ENCODE data around the gene EML1. TPM values are rescaled to one million over a fixed set of nuclear protein-coding genes. Genes with fewer than 3 reads are reported as not detected.

Gene EML1
- total RNA-seq, 1 experiment from 2014 or later, result 12.0 TPM

DNA sequence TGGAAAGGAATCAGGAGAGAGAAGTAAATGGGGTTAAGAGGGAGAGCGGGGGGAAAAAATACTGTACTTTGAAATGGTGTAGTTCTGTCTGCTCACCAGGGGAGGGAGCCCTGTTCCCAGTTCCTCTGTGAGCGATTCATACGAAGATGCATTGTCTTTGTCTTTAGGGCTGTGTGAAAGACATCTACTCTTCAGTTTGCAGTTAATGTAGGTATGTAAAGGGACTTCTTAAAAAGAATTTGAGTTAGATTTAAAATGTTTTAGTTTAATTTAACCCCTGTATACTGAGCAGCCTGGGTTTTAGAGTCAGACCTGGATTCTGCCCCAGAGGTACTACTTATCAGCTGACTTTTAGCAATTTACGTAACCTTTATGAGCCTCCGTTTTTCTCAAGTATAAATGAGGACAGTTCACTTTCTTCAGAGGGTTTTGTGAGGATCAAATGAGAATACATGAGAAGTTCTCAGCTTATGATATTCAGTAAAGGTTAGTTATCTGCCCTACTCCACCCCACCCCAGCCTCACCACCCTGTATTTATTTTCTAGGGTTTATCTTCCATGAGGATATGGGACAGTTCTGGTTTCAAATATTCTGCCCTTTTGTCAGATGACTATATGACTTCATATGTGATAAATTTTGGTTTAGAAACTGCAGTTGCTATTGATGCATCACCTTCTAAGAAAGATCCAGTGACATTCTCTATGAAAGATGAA, 189.5 kb downstream of the EML1 start:
- Histone ChIP-seq H4K20me1 (ENCODE audit: low read length) (0 out of 2 replicates have a peak, but pooled peaks cover 6% of the 10 kb centered on the region), H3K4me3 (ENCODE audit: low read length) (no peak overlapping the region), H2AFZ (ENCODE audit: low read length) (0 out of 2 replicates have a peak overlapping the region, but pooled peaks have one; percentile 19), H3F3A (ENCODE audit: low read length, unreplicated experiment) (no peaks in the 10 kb centered on the region), H3K4me2 (ENCODE audit: low read length) (peak overlapping the region; percentile 19; the same call in 1 of the 2 replicates), H3K36me3 (ENCODE audit: low read depth, low read length) (no peaks in the 10 kb centered on the region), H3K9ac (ENCODE audit: low read length) (no peak overlapping the region), H3K9me3 (ENCODE audit: low read length) (no peaks in the 10 kb centered on the region), H3K27ac (ENCODE audit: low read length) (no peak overlapping the region), H3K79me2 (ENCODE audit: low read length) (peaks cover 21% of the 10 kb centered on the region), H3K9me2 (replicated peaks; ENCODE audit: low read length) (no peaks in the 10 kb centered on the region), H3K4me1 (ENCODE audit: insufficient read depth, low read length) (peaks cover 14% of the 10 kb centered on the region), H3K27me3 (ENCODE audit: low read length) (no peaks in the 10 kb centered on the region)
- TF ChIP-seq EZH2 (IDR thresholded peaks at IDR 0.05; ENCODE audit: low read length, unreplicated experiment), result no peak
- TF ChIP-seq, protein P1, sequence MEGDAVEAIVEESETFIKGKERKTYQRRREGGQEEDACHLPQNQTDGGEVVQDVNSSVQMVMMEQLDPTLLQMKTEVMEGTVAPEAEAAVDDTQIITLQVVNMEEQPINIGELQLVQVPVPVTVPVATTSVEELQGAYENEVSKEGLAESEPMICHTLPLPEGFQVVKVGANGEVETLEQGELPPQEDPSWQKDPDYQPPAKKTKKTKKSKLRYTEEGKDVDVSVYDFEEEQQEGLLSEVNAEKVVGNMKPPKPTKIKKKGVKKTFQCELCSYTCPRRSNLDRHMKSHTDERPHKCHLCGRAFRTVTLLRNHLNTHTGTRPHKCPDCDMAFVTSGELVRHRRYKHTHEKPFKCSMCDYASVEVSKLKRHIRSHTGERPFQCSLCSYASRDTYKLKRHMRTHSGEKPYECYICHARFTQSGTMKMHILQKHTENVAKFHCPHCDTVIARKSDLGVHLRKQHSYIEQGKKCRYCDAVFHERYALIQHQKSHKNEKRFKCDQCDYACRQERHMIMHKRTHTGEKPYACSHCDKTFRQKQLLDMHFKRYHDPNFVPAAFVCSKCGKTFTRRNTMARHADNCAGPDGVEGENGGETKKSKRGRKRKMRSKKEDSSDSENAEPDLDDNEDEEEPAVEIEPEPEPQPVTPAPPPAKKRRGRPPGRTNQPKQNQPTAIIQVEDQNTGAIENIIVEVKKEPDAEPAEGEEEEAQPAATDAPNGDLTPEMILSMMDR (conservative IDR thresholded peaks at IDR 0.05; ENCODE audit: low read depth, low read length), result peak; percentile 90
- ATAC-seq (peak; percentile 74), DNase-seq (peak; percentile 71)
- intact Hi-C loops (cut with micrococcal nuclease), result loop anchor here (1.0 to 2.0 kb wide), 4 partner anchors 48 to 210 kb away; no protein-coding TSS in a partner anchor
- no TSS peak for BruUV-seq (replicated peaks)
- CTCF ChIA-PET, result no interaction called here
- POLR2A ChIA-PET (ENCODE audit: unreplicated experiment), result no interaction called here

DNA sequence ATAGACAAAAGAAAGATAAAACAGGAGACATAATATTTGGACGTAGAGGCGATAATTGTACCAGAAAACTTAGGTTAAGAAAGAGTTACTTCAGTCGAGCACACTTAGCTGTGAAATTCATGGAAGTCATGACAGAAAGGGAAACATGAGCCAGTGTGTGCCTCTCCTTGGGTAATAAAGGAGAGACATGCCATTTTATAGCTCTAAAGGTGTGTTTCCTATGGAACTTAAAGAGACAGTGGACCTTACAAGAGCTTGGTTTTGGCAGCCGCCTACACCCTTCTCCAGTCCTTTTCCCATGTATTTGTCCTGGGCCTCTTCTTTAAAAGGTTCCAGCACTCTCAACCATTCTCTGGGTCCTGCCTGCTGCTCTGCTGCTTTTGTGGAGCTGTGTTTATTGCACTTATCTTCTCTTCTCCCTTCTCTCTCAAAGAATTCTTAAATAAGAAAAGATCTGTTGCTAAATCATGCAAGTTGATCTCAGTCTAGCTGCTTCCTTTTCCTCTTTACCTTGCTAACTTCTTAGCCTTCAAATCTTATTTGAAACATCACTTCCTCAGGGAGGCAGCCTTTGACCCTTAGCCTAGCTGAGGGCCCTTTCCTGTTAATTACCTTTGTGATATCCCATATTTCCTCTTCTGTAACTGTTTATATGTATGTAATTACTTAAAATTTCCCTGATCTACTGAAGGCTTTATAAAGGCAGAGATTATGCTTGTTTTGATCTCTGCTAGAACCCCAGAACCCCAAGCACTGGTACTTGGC, 190.2 kb downstream of the EML1 start:
- DNase-seq (no peak), ATAC-seq (no peak)
- POLR2A ChIA-PET (ENCODE audit: unreplicated experiment), result no interaction called here
- intact Hi-C loops (cut with micrococcal nuclease), result loop anchor here (2.0 kb wide), 2 partner anchors 47 to 209 kb away; no protein-coding TSS in a partner anchor
- CTCF ChIA-PET, result no interaction called here
- no peaks in the 10 kb centered on the region for H3K9me3 ChIP-seq (ENCODE audit: low read length)
- H3K27ac ChIP-seq (ENCODE audit: low read length), result no peak overlapping the region
- no peaks in the 10 kb centered on the region for H3K36me3 ChIP-seq (ENCODE audit: low read depth, low read length)
- no TSS peak for BruUV-seq (replicated peaks)
- no peaks in the 10 kb centered on the region for H3K27me3 ChIP-seq (ENCODE audit: low read length)
- no peak overlapping the region for H3K4me2 ChIP-seq (ENCODE audit: low read length)
- H3F3A ChIP-seq (ENCODE audit: low read length, unreplicated experiment), result no peaks in the 10 kb centered on the region
- H3K4me3 ChIP-seq (ENCODE audit: low read length), result no peak overlapping the region
- peaks cover 21% of the 10 kb centered on the region for H3K79me2 ChIP-seq (ENCODE audit: low read length)
- no peaks in the 10 kb centered on the region for H3K9me2 ChIP-seq (replicated peaks; ENCODE audit: low read length)
- H3K4me1 ChIP-seq (ENCODE audit: insufficient read depth, low read length), result peaks cover 14% of the 10 kb centered on the region
- H4K20me1 ChIP-seq (ENCODE audit: low read length), result 0 out of 2 replicates have a peak, but pooled peaks cover 6% of the 10 kb centered on the region
- H2AFZ ChIP-seq (ENCODE audit: low read length), result no peak overlapping the region
- TF ChIP-seq, protein P1 (conservative IDR thresholded peaks at IDR 0.05; ENCODE audit: low read depth, low read length), result no peak
- TF ChIP-seq EZH2 (IDR thresholded peaks at IDR 0.05; ENCODE audit: low read length, unreplicated experiment), result no peak
- no peak for TF ChIP-seq EZH2phosphoT487 (IDR thresholded peaks at IDR 0.05; ENCODE audit: borderline replicate concordance, low read length)
- H3K9ac ChIP-seq (ENCODE audit: low read length), result no peak overlapping the region

All from PC-3 (cell line).